Esophagus squamous epithelium (tissue), 5 donors: ENCODE data around the gene CDV3. TPM values are rescaled to one million over a fixed set of nuclear protein-coding genes. Genes with fewer than 3 reads are reported as not detected.
"Not testable (repeated sequence)": the region's sequence is repeated elsewhere in the genome, so short reads cannot be mapped to it uniquely, and the experiment has no call there.

Experiments used
- DNase-seq: peaks from one replicate; lab custom pipeline; 2025; lab: John Stamatoyannopoulos, UW
- H3K27ac ChIP-seq, 4 donors: fragments of 200-600 bp; sonication (generic); one replicate each; pipeline ENCODE4 v1.5.1; 2016 to 2019; ENCODE audit warnings: mild to moderate bottlenecking in 1 of 4
- H3K27me3 ChIP-seq, 4 donors: fragments of 200-600 bp; sonication (generic); 1 replicate in 3 of 4; 2 replicates in 1 of 4; pipeline versions ENCODE4 v1.5.1 to v1.6.0; 2017 to 2021; ENCODE audit warnings: antibody characterized with exemption in 1 of 4
- H3K36me3 ChIP-seq, 3 donors: fragments of 200-600 bp; sonication (generic); one replicate each; pipeline ENCODE4 v1.5.1; 2016 to 2019
- H3K4me1 ChIP-seq, 3 donors: fragments of 200-600 bp; sonication (generic); one replicate each; pipeline ENCODE4 v1.5.1; 2017 to 2019
- H3K4me3 ChIP-seq, 4 donors: fragments of 200-600 bp; sonication (generic); 1 replicate in 3 of 4; 2 replicates in 1 of 4; pipeline ENCODE4 v1.5.1; 2016 to 2019; ENCODE audit warnings: mild to moderate bottlenecking in 2 of 4, moderate library complexity in 1 of 4
- H3K9me3 ChIP-seq, 3 donors: fragments of 200-600 bp; sonication (generic); one replicate each; pipeline ENCODE4 v1.5.1; 2016 to 2019
- CTCF ChIP-seq, 6 experiments: fragments of 450-650 bp in 4 of 6; fragments of 200-600 bp in 2 of 6; sonication (generic) in 2 of 6; IDR thresholded peaks; one replicate each; pipeline ENCODE4 v1.5.1; 2016 to 2019; ENCODE audit warnings: antibody characterized with exemption in 6 of 6, mild to moderate bottlenecking in 4 of 6, moderate library complexity in 4 of 6
- POLR2A ChIP-seq, 4 donors: fragments of 450-650 bp; IDR thresholded peaks; one replicate each; pipeline ENCODE4 v1.6.1; 2017; ENCODE audit warnings: antibody characterized with exemption in 4 of 4, mild to moderate bottlenecking in 4 of 4, moderate library complexity in 3 of 4
- WGBS, 2 donors: methylation state at CpG; one replicate each; pipeline ENCODE4 v1.1.5; 2018; 5-methylcytosine and 5-hydroxymethylcytosine counted together
- intact Hi-C: fragments of 100-400 bp; cut with DNase I; formaldehyde crosslinking; loops from one replicate; pipeline ENCODE4 v1.15.0; 2022
- total RNA-seq, 4 donors: library from RNA; depleted of rRNA; stranded (reverse); fragments of >200 nt; gene quantifications; one replicate each; pipeline ENCODE4 v1.1.0, GENCODE V29; 2016
- donor health status: DM: yes; HTN: yes; CAD: no.

Gene CDV3
- total RNA-seq, 4 donors from 2014 or later = 94.5 to 120 (median 119) TPM

- intact Hi-C loops = loop anchor here (10.0 kb wide), 1 partner anchor 55 kb away; no protein-coding TSS in a partner anchor
- H3K27me3 ChIP-seq = no peaks in the 10 kb centered on the region
These were observed 23.9 kb upstream of the CDV3 start for GRCh38 chr3:133549565-133549964.

DNA sequence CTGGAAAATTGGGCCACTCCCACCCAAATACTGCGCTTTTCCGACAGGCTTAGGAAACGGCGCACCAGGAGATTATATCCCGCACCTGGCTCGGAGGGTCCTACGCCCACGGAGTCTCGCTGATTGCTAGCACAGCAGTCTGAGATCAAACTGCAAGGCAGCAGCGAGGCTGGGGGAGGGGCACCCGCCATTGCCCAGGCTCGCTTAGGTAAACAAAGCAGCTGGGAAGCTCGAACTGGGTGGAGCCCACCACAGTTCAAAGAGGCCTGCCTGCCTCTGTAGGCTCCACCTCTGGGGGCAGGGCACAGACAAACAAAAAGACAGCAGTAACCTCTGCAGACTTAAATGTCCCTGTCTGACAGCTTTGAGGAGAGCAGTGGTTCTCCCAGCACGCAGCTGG is 21.9 kb upstream of the CDV3 start:
- H3K36me3 ChIP-seq, H3K4me3 ChIP-seq, H3K9me3 ChIP-seq, intact Hi-C loops, H3K27ac ChIP-seq, H3K27me3 ChIP-seq, DNase-seq: not testable (repeated sequence)
- WGBS, 2 donors = 100% methylated on average over 4 of the region's 14 CpGs
- peaks cover 5 to 22% (median 9%) of the 10 kb centered on the region in 3 donors for H3K4me1 ChIP-seq

More at GRCh38 chr3:133549565-133549964, 23.9 kb upstream of the CDV3 start:
- Histone ChIP-seq H3K36me3 (no peaks in the 10 kb centered on the region), H3K9me3 (no peaks in the 10 kb centered on the region), H3K4me3 (no peak overlapping the region), H3K4me1 (peaks cover 6 to 28% (median 9%) of the 10 kb centered on the region in 3 donors), H3K27ac (no peak overlapping the region)
- WGBS, 2 donors = 88 to 89% methylated on average over 4 of the region's 4 CpGs
- no peak for TF ChIP-seq POLR2A (IDR thresholded peaks at IDR 0.05)
- no peak for TF ChIP-seq CTCF (IDR thresholded peaks at IDR 0.05)
- no peak for DNase-seq

GRCh38 chr3:133561679-133562078 is 11.8 kb upstream of the CDV3 start:
- H3K36me3 ChIP-seq = no peaks in the 10 kb centered on the region
- H3K4me3 ChIP-seq = no peak overlapping the region
- WGBS, 2 donors = 80 to 94% methylated on average over 1 to 2 of the region's 2 CpGs
- DNase-seq = no peak
- H3K27me3 ChIP-seq = no peaks in the 10 kb centered on the region
- TF ChIP-seq POLR2A (IDR thresholded peaks at IDR 0.05) (no peak), CTCF (IDR thresholded peaks at IDR 0.05) (no peak)
- intact Hi-C loops = no loop called here
- H3K9me3 ChIP-seq = no peaks in the 10 kb centered on the region
- H3K4me1 ChIP-seq = no peaks in the 10 kb centered on the region
- H3K27ac ChIP-seq = no peak overlapping the region

DNA sequence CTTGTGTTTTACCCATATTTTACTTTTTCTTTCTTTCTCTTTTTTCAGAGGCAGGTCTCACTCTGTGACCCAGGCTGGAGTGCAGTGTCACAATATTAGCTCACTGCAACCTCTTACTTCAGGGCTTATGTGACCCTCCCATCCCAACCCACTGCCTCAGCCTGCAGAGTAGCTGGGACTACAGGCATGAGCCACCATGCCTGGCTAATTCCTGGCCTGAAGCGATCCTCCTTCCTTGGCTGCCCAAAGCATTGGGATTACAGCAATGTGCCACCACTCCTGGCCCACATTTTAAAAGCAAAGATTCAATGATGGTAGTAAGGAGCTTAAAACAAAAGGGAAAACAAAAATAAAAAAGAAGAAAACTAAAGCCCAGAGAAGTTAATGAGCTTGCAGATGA is 11.1 kb upstream of the CDV3 start:
- intact Hi-C loops = no loop called here
- H3K27ac ChIP-seq = no peak overlapping the region
- H3K4me3 ChIP-seq = no peak overlapping the region
- H3K36me3 ChIP-seq = no peaks in the 10 kb centered on the region
- 86% methylated on average over 1 of the region's 1 CpG; no CpG with 5 or more reads in 1 of the 2 donors for WGBS, 2 donors
- no peaks in the 10 kb centered on the region for H3K27me3 ChIP-seq
- TF ChIP-seq POLR2A (IDR thresholded peaks at IDR 0.05) = no peak
- no peak for TF ChIP-seq CTCF (IDR thresholded peaks at IDR 0.05)
- no peaks in the 10 kb centered on the region for H3K9me3 ChIP-seq
- no peak for DNase-seq
- H3K4me1 ChIP-seq = no peaks in the 10 kb centered on the region

DNA sequence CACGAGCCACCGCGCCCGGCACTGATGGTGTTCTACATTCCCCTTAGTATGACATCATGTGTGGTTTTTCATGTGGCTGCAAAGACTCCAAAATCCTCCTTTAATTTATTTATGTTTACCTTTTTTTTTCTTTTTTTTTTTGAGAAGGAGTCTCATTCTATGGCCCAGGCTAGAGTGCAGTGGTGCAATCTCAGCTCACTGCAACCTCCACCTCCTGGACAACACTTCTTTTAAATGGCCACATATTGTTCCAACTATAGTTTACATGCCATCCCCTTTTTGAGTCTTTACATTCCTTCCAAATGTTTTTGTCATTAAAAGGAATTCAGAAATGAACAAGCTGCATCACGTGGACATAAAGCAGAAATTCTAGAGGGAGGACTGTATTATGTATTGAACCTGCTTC is 10.3 kb upstream of the CDV3 start:
- no peak overlapping the region for H3K27ac ChIP-seq
- H3K9me3 ChIP-seq = no peaks in the 10 kb centered on the region
- TF ChIP-seq CTCF (IDR thresholded peaks at IDR 0.05) (no peak), POLR2A (IDR thresholded peaks at IDR 0.05) (no peak)
- H3K4me1 ChIP-seq = peaks cover 0 to 7% (median 0%) of the 10 kb centered on the region in 3 donors
- H3K27me3 ChIP-seq = no peaks in the 10 kb centered on the region
- no peaks in the 10 kb centered on the region for H3K36me3 ChIP-seq
- intact Hi-C loops = no loop called here
- no peak overlapping the region for H3K4me3 ChIP-seq
- DNase-seq = no peak
- 58 to 67% methylated on average over 5 of the region's 5 CpGs for WGBS, 2 donors

DNA sequence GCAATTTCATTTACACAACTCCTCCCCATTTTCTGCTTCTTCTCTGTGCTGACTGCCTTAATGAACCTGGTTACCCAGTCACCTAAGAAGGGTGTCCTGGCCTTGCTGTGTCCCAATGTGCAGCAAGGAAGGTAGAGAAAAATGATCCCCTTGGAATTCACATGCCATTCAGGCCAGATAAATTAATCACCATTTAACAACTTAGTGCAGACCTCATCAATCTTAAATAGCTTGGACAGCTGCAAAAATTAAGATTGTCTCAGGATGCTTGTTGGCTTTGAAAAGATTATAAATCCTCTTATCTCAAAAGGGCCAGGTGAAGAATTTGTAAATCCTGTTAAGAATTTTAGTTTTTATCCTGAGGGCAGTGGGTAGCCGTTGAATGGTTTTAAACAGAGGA is 9.7 kb upstream of the CDV3 start:
- H3K9me3 ChIP-seq = no peaks in the 10 kb centered on the region
- WGBS, 2 donors = 89 to 100% methylated on average over 1 of the region's 1 CpG
- no peak overlapping the region for H3K4me3 ChIP-seq
- intact Hi-C loops = no loop called here
- no peak for DNase-seq
- H3K4me1 ChIP-seq = peaks cover 0 to 13% (median 0%) of the 10 kb centered on the region in 3 donors
- no peaks in the 10 kb centered on the region for H3K36me3 ChIP-seq
- H3K27ac ChIP-seq = no peak overlapping the region
- TF ChIP-seq CTCF (IDR thresholded peaks at IDR 0.05) = no peak
- TF ChIP-seq POLR2A (IDR thresholded peaks at IDR 0.05) = no peak
- H3K27me3 ChIP-seq = no peaks in the 10 kb centered on the region
